Mucosa of gallbladder (tissue), 1 donor: ENCODE measurements around the gene LRRC43. TPM values are rescaled to one million over a fixed set of nuclear protein-coding genes. Genes with fewer than 3 reads are reported as not detected.

Experiments used
- DNase-seq: peaks from one replicate; pipeline ENCODE4 v3.0.0-alpha.2; 2020; ENCODE audit warnings: low spot score
- total RNA-seq: library from RNA; stranded (reverse); gene quantifications from one replicate; pipeline ENCODE4 v1.2.1, GENCODE V29; 2021
- donor health status: DM: no; HTN: no; CAD: no.

The LRRC43 gene
- total RNA-seq, 1 donor from 2014 or later: 3.5 TPM

- DNase-seq: peak; percentile 100
Measured at GRCh38 chr12:122225683-122226365, 42.9 kb downstream of the LRRC43 start, which contains the start of gene DIABLO. DIABLO (minus strand) TSS chr12:122226052; CDS start chr12:122226014, 38 bp downstream.

DNA sequence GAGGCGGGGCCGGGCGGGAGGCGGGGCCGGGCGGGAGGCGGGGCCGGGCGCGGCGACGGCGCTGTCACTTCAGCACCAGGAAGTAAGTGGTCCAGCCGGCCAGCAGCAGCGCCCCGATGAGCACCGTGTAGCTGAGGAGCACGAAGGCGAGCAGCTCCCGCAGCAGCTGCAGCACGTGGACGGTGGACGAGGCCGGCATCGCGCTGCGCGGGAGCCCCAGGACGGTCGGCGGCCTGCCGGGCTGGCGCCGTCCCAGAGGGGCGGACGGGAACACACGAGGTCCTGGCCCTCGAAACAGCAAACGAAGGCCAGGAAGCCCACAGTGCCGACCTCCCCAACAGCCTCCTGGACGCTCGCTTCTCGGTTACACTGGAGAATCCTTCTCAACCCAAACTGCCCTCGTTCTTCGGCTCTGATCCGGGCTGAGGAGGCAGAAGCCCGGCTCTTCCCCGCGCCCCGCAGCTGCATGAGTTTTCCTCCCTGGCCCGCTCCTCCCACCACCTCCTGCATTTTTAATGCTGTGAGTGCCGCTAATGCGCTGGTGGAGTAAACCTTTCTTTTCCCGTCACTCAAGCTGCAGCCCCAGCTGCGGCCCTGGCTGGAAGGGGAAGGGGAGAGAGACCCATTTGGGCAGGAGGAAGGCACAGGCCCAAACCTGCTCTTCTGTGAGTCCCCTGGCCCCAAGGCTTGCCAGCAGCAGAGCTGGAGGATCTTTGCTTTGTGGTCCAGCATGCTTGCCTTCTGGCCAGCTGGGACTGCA is 43.6 kb downstream of the LRRC43 start:
- no peak for DNase-seq

DNA sequence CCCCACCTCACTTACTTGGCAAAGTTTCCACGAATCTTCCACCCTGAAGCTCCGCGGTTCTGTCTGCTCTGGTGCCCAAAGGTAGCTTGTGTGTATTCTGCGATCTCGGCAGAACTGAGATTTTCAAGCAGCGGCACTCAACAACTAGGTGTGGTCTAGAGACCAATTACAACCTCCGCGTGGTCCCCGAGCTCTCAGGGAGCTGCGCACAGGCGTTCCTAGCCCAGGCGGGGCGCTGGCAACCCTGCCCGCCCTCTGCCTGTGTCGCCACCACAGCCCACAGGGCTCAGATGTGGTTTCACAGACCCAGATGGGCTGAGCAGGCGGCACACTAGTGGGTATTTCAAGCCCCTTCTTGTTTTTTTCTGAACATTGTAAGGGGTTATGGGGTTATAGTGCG is 44.4 kb downstream of the LRRC43 start:
- no peak for DNase-seq

DNA sequence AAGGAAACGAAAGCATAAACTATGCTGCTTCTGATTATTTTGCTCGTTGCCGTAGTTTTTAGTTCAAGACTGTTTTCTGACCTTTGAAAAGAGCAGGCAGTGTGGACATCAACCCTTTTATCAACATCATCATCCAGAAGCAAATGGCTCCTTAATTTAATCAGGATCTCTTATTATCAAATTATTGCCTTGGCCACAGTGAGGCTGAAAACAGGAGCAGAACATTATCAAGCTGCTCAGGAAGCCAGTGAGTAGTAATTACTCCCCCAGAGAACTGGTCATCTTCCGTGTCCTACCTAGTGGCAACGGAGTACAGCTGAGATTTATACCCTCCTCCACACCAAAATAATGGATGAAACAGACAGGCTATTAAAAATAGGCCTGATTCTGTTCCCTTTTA is 45.2 kb downstream of the LRRC43 start:
- no peak for DNase-seq

DNA sequence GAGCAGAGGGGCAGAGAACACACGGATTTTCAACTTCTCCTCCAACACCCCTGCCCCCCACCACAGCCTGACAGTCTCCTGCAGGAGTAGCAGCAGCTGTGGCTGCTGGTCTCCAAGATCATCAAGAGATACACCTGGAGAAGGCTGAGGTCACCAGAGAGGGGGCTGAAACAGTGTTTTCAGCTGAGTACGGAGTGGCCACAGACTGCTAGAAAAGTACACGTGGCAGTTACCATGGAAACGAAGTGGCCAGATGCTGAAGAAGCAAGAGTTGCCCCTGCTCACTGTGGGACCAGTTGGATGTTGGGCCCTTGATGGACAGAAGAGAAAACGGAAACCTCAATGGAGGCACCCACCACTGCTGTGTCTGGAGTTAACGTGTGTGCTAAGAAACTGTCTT is 47.9 kb downstream of the LRRC43 start:
- DNase-seq: no peak

- DNase-seq: no peak
Measured at GRCh38 chr12:122232691-122233090, 49.8 kb downstream of the LRRC43 start.

DNA sequence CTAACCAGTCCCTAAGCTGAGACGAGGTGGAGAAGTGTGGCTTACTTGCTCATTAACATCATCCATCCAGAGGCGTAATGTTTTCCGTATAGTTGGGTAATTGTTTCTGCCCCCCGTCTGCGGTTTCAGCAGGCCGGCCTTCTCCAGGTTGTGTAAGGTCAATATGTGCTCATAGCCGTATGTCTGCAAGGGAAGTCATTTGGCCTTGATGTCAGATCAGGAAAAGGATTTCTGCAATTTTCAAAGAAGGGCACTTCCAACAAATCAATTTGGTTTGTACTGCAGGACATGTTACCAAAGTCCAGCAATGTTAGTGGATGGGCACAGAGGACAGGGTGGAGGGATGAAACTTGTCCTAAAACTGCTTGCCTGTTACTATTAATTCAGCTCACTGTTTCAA is 52.8 kb downstream of the LRRC43 start:
- no peak for DNase-seq

- no peak for DNase-seq
Measured at GRCh38 chr12:122238861-122239260, 55.9 kb downstream of the LRRC43 start.

DNA sequence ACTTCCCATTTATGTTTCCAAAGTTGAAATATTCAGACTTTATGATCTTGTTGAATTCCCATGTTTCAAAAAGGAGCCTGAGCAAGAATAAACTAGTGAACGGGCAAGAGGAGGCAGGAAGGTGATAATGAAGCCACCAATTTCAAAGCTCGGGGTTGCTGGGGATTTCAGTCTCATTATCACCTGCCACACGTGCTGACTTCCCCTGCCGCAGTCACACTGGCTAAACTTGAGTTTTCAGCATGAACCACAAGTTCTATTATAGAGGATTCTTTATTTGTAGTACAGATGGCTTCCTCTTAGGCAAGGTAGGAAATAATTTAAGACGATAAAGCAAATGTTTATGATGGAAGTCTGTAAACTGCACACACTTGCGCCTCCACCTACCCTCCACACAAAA is 61.0 kb downstream of the LRRC43 start:
- no peak for DNase-seq

DNA sequence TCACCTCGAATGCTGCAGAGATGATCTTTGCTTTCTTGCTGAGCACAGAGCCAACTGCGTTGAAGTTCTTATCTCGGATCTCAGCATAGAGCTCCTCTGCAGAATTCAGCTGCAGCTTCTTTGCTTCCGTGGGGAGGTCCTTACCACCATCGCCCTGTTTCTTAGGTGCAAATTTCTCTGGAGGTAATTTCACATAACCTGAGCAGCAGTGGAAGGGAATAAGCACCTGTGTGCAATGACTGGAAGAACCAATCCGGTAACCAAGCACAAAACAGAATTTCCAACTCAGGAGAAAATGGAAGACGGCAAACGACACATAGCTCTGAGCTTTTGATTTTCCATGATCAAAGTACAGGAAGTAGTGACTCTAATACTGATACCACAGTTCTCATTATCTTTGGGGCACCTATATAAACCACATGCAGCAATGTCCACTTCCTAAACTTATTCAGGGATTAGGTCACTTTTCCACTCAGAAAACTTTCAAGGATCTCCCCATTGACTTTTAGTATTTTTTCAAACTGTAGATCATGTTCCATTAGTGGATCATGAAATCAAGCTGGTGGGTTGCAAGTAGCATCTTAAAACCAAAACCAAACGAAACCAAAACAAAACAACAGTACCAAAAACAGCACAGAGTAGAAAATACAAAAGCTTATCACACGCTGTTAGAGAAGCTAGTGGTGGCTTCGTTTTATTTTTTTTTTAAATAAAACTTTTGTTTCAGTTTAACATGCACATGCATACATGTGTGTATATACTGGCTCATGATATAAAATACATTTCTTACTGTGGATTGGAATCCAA is 61.8 kb downstream of the LRRC43 start:
- no peak for DNase-seq

DNA sequence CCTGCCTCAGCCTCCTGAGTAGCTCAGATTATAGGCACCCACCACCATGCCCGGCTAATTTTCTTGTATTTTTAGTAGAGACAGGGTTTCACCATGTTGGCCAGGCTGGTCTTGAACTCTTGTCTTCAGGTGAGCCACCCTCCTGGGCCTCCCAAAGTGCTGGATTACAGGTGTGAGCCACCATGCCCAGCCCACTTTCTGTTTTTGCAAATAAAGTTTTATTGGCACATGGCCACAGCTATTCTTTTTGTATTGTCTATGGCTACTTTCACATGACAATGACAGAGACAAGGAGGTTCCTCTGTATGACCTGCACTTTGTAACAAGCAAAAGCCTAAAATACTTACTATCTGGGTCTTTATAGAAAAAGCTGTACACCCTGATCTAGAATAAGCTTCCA is 62.6 kb downstream of the LRRC43 start:
- DNase-seq: no peak

GRCh38 chr12:122250047-122250446 is 67.1 kb downstream of the LRRC43 start:
- no peak for DNase-seq

DNA sequence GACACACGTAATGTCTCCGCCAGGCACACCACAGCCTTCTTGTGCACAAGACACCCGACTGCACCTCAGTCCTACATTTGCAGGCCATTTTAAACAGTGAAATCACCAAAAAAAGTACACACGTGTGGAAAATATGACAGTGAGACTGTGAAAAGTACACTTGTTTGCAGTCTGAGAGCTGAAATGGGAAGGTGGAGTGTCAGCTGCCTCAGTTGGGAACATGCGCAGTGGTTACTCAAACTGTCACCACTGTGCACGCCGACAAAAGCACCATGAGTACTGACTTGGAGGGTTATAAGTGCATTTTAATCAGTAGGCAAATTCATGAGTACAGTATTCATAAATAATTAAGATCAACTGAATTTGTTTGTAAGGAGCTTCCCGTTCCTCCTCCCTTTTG is 67.6 kb downstream of the LRRC43 start:
- DNase-seq: no peak

Other genes with a start within 250 kb of the LRRC43 start
- gene BCL7A, start 161.2 kb upstream of the LRRC43 start, total RNA-seq: 17.7 TPM
- gene MLXIP, start 104.4 kb upstream of the LRRC43 start, total RNA-seq: 89.7 TPM
- not detected for gene IL31, start 8.9 kb upstream of the LRRC43 start, total RNA-seq
- gene B3GNT4, start 20.6 kb downstream of the LRRC43 start, total RNA-seq: 0.23 TPM
- 48.1 TPM for gene DIABLO, start 42.9 kb downstream of the LRRC43 start, total RNA-seq
- gene VPS33A, start 83.4 kb downstream of the LRRC43 start, total RNA-seq: 18.7 TPM
- 71.6 TPM for gene CLIP1, start 239.5 kb downstream of the LRRC43 start, total RNA-seq